ENCODE data around the gene PAFAH2.

Gene PAFAH2

GRCh38 chr1:26031196-26031595, 33.3 kb upstream of the PAFAH2 start:
- no peak for DNase-seq (ENCODE audit: low read depth, low spot score)

DNA sequence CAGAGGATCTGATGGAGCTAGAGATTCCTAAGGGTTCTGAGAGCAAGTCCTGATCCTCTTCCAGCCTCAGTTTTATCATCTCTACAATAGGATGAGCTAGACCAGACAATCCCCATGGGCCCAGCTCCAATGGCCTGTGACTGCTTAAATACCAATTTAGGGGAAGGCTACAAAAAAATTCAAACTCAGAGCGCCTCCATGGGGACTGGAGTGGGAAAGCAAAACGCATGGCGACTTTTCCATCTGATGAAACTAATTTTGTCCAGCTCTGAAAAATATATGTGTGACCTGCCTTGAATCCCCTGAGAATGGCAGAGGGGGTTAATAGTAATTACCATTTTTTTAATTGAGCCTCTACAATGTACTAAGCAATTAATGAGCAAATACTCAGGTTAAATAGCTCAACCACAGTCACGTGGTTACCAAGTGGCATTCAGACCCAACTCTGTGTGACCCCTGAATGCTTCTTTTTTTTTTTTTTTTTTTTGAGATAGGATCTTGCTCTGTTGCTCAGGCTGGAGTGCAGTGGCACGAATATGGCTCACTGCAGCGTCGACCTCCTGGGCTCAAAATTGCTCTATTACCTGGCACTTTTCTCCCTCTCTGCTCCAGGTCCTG, 32.1 kb upstream of the PAFAH2 start:
- DNase-seq (ENCODE audit: low read depth, low spot score): no peak

GRCh38 chr1:26029054-26029863, 31.4 kb upstream of the PAFAH2 start:
- DNase-seq (ENCODE audit: low read depth, low spot score): no peak

DNA sequence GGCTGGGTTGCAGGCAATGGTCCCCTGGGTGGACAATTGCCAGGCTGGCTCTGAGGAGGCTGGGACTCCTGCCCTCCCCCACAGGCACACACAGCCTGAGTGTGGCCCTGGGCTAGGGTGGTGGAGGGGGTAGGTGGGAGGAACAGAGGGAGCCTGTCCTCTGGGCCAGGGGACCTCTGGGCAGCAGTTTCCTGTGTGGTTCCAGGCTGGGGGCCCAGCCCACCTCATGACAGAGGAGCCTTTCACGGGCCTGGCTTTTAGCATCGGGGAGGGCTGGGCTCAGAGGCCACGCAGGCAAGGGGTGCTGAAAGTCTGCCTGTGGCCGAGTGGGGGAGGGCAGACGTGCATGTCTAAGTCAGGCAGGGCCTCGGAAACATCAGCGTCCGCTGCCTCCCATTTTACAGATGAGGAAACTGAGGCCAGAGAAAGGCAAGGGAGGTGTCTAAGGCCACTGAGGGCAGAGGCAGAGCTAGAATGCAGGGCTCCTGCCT, 30.7 kb upstream of the PAFAH2 start:
- DNase-seq (ENCODE audit: low read depth, low spot score): no peak

DNA sequence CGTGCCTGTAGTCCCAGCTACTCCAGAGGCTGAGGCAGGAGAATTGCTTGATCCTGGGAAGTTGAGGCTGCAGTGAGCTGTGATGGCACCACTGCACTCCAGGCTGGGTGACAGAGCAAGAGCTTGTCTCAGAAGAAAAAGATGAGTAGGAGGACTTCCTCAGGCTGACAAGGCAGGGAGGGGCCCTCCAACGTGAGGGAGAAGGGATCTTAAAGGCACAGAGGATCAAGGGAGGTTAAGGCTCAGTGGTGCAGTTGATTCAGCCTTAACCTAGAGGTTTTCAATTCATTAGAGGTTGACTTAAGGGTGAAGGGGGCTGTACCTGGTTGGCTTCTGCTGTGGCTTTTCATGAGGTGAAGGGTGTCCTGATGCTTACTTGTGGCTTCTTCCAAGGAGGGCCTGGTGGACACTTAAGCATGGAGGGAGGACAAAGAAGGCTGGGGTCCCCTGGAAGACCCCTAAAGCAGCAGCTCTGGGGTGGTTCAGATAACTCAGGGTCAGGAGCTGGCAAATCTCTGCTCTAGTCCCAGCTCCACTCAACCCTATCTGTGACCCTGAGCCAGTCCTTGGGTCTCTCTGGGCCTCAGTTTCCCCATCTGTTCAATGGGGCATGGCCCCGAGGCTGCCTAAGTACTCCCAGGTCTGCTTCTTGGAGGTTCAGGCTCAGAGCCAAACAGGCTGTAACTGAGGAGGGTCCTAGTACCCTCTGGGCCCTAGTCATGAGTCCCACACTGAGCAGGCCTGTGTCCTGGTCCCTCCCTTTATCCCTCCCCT, 30.0 kb upstream of the PAFAH2 start:
- no peak for DNase-seq (ENCODE audit: low read depth, low spot score)

GRCh38 chr1:26025517-26025916, 27.7 kb upstream of the PAFAH2 start:
- DNase-seq (ENCODE audit: low read depth, low spot score): no peak

- DNase-seq (ENCODE audit: low read depth, low spot score): no peak
Measured at GRCh38 chr1:26025060-26025459, 27.2 kb upstream of the PAFAH2 start.

- DNase-seq (ENCODE audit: low read depth, low spot score): no peak
Measured at GRCh38 chr1:26023826-26024225, 26.0 kb upstream of the PAFAH2 start.

DNA sequence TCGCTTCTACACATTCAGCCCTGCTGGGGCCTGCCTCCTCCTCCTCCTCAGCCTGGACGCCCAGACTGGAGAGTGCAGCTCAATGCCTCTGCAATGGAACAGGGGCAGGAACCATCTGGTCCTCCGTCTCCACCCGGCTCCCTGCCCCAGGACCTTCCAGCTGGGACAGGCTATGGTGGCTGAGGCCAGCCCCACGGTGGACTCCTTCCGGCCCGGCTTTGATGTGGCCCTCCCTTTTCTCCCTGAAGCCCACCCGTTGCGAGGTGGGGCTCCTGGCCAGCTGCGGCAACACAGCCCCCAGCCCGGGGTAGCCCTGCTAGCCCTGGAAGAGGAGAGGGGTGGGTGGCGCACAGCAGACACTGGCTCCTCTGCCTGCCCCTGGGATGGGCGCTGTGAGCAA, 25.1 kb upstream of the PAFAH2 start:
- DNase-seq (ENCODE audit: low read depth, low spot score): no peak

- no peak for DNase-seq (ENCODE audit: low read depth, low spot score)
Measured at GRCh38 chr1:26022404-26022779, 24.5 kb upstream of the PAFAH2 start.

DNA sequence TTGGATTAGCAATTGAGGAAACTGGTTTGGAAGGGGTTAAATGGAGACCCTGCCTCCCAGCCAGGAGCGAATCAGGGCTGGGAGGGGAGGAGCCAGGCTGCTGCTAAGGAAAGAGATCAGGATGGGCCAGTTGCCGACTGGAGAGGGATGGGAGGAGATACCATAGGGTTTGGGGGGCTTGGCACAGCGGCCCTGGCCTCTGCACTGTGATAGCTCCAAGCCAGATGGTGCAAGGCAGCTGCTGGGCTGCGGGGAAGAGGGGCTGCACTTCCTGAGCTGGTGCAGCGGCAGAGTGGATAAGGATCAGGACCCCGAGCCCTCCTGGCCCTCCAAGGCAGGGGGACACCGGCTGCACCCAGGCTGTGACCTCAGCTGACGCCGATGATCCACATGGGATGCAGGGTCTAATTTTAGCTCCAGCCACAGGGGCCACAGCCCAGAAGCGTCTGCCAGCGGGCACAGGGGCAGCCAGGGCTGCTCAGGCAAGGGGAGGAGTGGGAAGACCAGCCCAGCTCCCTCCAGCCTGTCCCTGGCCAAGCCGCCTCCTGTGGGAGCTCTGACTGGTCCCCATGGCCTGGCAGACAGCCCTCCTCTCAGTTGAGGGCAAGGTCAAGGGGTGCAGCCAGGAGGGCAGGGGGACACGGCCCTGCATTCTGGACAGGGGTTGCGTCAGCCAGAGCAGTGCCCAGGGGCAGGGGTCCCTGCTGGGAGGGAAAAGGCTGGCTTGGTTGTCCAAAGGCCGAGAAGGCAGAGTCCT, 24.0 kb upstream of the PAFAH2 start, which contains the start of gene EXTL1:
TSS of gene EXTL1 (plus strand) at position 129 of the 757 bp plus-strand sequence. CDS start 872 bp downstream, outside the sequence.
- no peak for DNase-seq (ENCODE audit: low read depth, low spot score)

- DNase-seq (ENCODE audit: low read depth, low spot score): no peak
Measured at GRCh38 chr1:26020941-26021646, 23.2 kb upstream of the PAFAH2 start.

- no peak for DNase-seq (ENCODE audit: low read depth, low spot score)
Measured at GRCh38 chr1:26020330-26020768, 22.5 kb upstream of the PAFAH2 start.

DNA sequence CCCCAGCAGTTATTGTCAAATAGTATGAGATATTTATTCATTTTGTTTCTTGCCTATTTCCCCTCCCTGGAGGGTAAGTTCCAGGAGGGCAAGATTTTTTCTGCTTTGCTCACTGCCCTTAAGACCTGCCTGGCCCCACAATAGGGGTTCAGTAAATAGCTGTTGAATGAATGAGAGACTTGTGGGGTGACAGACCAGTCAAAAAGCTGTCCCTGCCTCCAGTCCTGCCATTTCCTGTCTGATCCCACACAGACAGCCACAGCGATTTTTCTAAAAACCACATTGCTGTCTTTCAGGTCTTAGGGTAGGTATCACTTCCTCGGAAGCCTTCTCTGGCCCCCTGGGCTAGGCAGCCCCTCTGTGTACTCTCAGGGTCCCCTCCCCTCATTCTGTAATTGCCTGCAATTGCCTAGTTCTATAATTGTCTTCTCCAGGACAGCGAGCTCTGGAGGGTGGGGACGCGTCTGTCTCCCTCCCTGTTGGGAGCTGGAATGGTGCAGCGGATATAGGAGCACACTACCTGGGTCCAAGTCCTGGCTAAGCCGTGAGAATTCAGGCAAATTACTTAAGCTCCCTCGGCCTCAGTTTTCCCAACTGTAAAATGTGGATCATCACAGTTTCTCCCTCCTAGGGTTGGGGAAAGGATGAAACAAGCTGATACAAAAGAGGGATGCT, 21.9 kb upstream of the PAFAH2 start:
- DNase-seq (ENCODE audit: low read depth, low spot score): no peak

DNA sequence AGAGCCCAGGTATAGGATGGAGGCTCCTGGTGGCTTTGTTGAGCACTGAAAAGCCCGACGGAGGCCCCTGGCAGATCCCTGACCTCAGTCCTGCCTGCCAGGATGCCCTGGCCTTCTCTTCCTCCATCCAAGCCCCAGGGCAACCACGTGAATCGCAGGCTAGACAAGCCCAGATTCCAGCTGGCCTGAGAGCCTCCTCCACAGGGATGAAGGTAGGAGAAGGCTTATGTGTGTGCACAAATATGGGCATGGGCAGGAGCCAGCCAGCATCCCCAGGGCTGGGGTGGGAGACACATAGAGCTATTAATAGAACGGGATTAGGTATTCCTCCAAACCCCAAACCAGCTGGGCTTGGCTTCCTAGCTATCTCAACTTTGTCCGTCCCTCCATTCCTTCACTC, 19.7 kb upstream of the PAFAH2 start:
- no peak for DNase-seq (ENCODE audit: low read depth, low spot score)

- no peak for DNase-seq (ENCODE audit: low read depth, low spot score)
Measured at GRCh38 chr1:26016953-26017545, 19.2 kb upstream of the PAFAH2 start.

DNA sequence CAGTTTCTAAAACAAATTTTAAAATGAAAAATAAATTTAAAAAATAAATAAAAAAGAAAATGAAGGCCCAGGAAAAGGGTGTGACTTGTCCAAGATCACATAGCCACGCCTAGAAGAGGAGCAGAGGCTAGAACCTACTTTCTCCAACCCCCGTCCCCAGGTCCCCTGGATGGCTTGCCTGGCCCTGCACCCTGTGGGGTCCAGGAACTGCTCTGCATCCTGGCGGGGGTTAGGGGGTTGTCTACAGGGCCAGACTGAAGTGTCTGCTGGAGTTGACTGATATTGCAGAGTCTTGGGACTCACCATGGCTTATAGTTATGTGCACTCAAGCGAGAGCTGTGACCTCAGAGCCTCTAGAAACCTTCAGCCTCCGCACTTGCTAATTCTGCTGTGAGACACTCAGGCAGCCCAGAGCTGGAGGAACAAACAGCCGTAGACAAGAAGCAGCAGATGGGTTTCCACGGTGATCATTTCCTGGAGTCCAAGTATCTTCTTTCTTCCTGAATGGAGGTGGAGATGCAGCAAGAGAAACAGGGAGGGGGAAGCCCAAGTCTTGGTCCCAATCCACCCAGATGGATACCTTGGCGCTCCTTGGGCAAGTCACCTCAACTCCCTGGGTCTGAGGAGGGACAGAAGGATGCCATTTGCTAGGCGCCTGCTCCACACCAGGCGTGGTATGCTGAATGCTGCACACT, 18.5 kb upstream of the PAFAH2 start:
- DNase-seq (ENCODE audit: low read depth, low spot score): no peak

GRCh38 chr1:26015358-26015757, 17.5 kb upstream of the PAFAH2 start:
- DNase-seq (ENCODE audit: low read depth, low spot score): no peak

- DNase-seq (ENCODE audit: low read depth, low spot score): no peak
Measured at GRCh38 chr1:26014179-26014578, 16.3 kb upstream of the PAFAH2 start.
